GM03348 (cell line): ENCODE data around the gene NEK10.

Source experiments
- DNase-seq: peaks from one replicate; pipeline ENCODE4 v3.0.0; 2012; ENCODE audit warnings: low spot score

NEK10 gene

GRCh38 chr3:27165321-27165721 lies 203.9 kb downstream of the NEK10 start:
- peak; percentile 77 for DNase-seq

GRCh38 chr3:27160779-27161287 lies 208.3 kb downstream of the NEK10 start:
- no peak for DNase-seq

GRCh38 chr3:27160146-27160545 lies 209.0 kb downstream of the NEK10 start:
- no peak for DNase-seq

- DNase-seq: no peak
These were observed 222.0 kb downstream of the NEK10 start for GRCh38 chr3:27147215-27147614.

- no peak for DNase-seq
These were observed 222.4 kb downstream of the NEK10 start for GRCh38 chr3:27146786-27147185.

GRCh38 chr3:27145719-27146118 lies 223.5 kb downstream of the NEK10 start:
- no peak for DNase-seq

GRCh38 chr3:27141668-27142067 lies 227.5 kb downstream of the NEK10 start:
- DNase-seq: no peak

- no peak for DNase-seq
These were observed 230.6 kb downstream of the NEK10 start for GRCh38 chr3:27138562-27138961.

GRCh38 chr3:27138005-27138404 lies 231.2 kb downstream of the NEK10 start:
- no peak for DNase-seq

GRCh38 chr3:27134171-27134796 lies 234.9 kb downstream of the NEK10 start:
- peak; percentile 82 for DNase-seq

GRCh38 chr3:27133060-27133459 lies 236.1 kb downstream of the NEK10 start:
- no peak for DNase-seq

GRCh38 chr3:27130796-27131195 lies 238.4 kb downstream of the NEK10 start:
- DNase-seq: no peak

GRCh38 chr3:27127879-27128278 lies 241.3 kb downstream of the NEK10 start:
- no peak for DNase-seq

- no peak for DNase-seq
These were observed 242.0 kb downstream of the NEK10 start for GRCh38 chr3:27127195-27127594.

GRCh38 chr3:27125821-27126501 lies 243.2 kb downstream of the NEK10 start:
- DNase-seq: no peak

GRCh38 chr3:27119639-27120038 lies 249.5 kb downstream of the NEK10 start:
- no peak for DNase-seq

GRCh38 chr3:27115352-27115751 lies 253.8 kb downstream of the NEK10 start:
- no peak for DNase-seq

GRCh38 chr3:27114684-27115083 lies 254.5 kb downstream of the NEK10 start:
- DNase-seq: no peak

GRCh38 chr3:27114129-27114528 lies 255.1 kb downstream of the NEK10 start:
- no peak for DNase-seq

GRCh38 chr3:27110020-27110419 lies 259.2 kb downstream of the NEK10 start:
- DNase-seq: no peak

GRCh38 chr3:27108322-27108721 lies 260.9 kb downstream of the NEK10 start:
- DNase-seq: no peak

GRCh38 chr3:27105904-27106303 lies 263.3 kb downstream of the NEK10 start:
- no peak for DNase-seq

- no peak for DNase-seq
These were observed 272.0 kb downstream of the NEK10 start for GRCh38 chr3:27097182-27097581.
